Smooth muscle cell (in vitro differentiated cells): Measurements from ENCODE around the gene CACNB2. TPM values are rescaled to one million over a fixed set of nuclear protein-coding genes. Genes with fewer than 3 reads are reported as not detected.

Source experiments
- DNase-seq: peaks from one replicate; lab custom pipeline; 2025; ENCODE audit not compliant: unreplicated experiment; lab: John Stamatoyannopoulos, UW
- H2AFZ ChIP-seq: fragments of 200-600 bp; sonication (generic); 2 replicates; pipeline ENCODE4 v1.6.0; 2016; ENCODE audit warnings: antibody characterized with exemption, low read depth, mild to moderate bottlenecking
- H3F3A ChIP-seq: fragments of 200-600 bp; sonication (generic); 2 replicates; pipeline ENCODE4 v1.6.0; 2017; ENCODE audit warnings: antibody characterized with exemption, low read depth
- H3K27ac ChIP-seq: fragments of 200-600 bp; sonication (generic); 2 replicates; pipeline ENCODE4 v1.5.1; 2016; ENCODE audit warnings: low read depth, mild to moderate bottlenecking
- H3K27me3 ChIP-seq: fragments of 200-600 bp; sonication (generic); 2 replicates; pipeline ENCODE4 v1.6.1; 2016; ENCODE audit warnings: low read depth, mild to moderate bottlenecking
- H3K36me3 ChIP-seq: fragments of 200-600 bp; sonication (generic); 2 replicates; pipeline ENCODE4 v1.5.1; 2016; ENCODE audit warnings: low read depth
- H3K4me1 ChIP-seq: fragments of 200-600 bp; sonication (generic); 2 replicates; pipeline ENCODE4 v1.5.1; 2016; ENCODE audit warnings: low read depth
- H3K4me2 ChIP-seq: fragments of 200-600 bp; sonication (generic); 2 replicates; pipeline ENCODE4 v1.6.0; 2016; ENCODE audit warnings: mild to moderate bottlenecking
- H3K4me3 ChIP-seq: fragments of 200-600 bp; sonication (generic); 2 replicates; pipeline ENCODE4 v1.5.1; 2016; ENCODE audit warnings: mild to moderate bottlenecking
- H3K79me2 ChIP-seq: fragments of 200-600 bp; sonication (generic); 2 replicates; pipeline ENCODE4 v1.6.0; 2016; ENCODE audit warnings: low read depth, mild to moderate bottlenecking
- H3K9ac ChIP-seq: fragments of 200-600 bp; sonication (generic); 2 replicates; pipeline ENCODE4 v1.6.0; 2016; ENCODE audit warnings: low read depth
- H3K9me3 ChIP-seq: fragments of 200-600 bp; sonication (generic); replicated peaks from 2 replicates; pipeline ENCODE4 v1.5.1; 2016; ENCODE audit warnings: low read depth
- H4K20me1 ChIP-seq: fragments of 200-600 bp; sonication (generic); 2 replicates; pipeline ENCODE4 v1.6.0; 2016; ENCODE audit warnings: low read depth
- CTCF ChIP-seq: fragments of 200-600 bp; sonication (generic); IDR thresholded peaks from 2 replicates; pipeline ENCODE4 v1.5.1; 2017; ENCODE audit warnings: borderline replicate concordance, mild to moderate bottlenecking, antibody characterized with exemption; ENCODE audit not compliant: insufficient read depth, poor library complexity, severe bottlenecking
- WGBS: methylation state at CpG from one replicate; pipeline ENCODE4 v1.1.7; 2016; ENCODE audit warnings: low lambda C conversion rate; 5-methylcytosine and 5-hydroxymethylcytosine counted together
- polyA plus RNA-seq: library from polyadenylated mRNA; unstranded; fragments of >200 nt; fragmentation: Nextera tagmentation; extraction: Ambion mirVana; gene quantifications from 2 replicates; pipeline ENCODE4 v1.2.1, GENCODE V29; 2016
- total RNA-seq: library from RNA; depleted of rRNA; stranded (reverse); fragments of >200 nt; gene quantifications from 2 replicates; pipeline ENCODE4 v1.2.3, GENCODE V29; 2014

CACNB2 gene
- total and polyA plus RNA-seq, 2 experiments from 2014 or later = 0.04 to 1.1 TPM

DNA sequence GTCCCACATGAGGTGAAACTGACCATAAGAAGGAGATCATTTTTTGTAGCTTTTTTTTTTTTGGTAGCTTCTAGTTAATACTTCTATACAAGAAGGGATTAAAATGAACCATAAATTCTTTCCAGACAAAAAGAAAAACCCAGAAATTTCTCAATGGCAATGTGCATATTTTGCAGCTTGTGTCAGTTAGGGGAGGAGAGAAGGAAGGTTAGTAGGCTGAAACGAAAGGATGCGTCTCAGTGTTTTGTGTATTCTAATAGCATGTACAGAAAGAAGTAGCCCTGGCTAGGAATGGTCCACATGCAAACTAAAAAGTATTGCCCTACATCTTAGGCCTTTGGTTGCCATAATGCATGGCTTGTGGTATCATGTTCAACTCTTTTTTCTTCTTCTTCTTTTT lies 90.6 kb downstream of the CACNB2 start:
- TF ChIP-seq CTCF = no peak
- no peak overlapping the region for H2AFZ ChIP-seq
- no peak overlapping the region for H3K4me3 ChIP-seq
- no peak overlapping the region for H3K4me2 ChIP-seq
- WGBS = 89% methylated on average over 2 of the region's 2 CpGs
- H3F3A ChIP-seq = no peaks in the 10 kb centered on the region
- H3K9ac ChIP-seq = no peak overlapping the region
- no peaks in the 10 kb centered on the region for H3K79me2 ChIP-seq
- H3K27ac ChIP-seq = no peak overlapping the region
- DNase-seq = no peak
- no peaks in the 10 kb centered on the region for H3K27me3 ChIP-seq
- no peaks in the 10 kb centered on the region for H4K20me1 ChIP-seq
- no peaks in the 10 kb centered on the region for H3K9me3 ChIP-seq
- peaks cover 6% of the 10 kb centered on the region for H3K4me1 ChIP-seq
- H3K36me3 ChIP-seq = no peaks in the 10 kb centered on the region

- DNase-seq = no peak
- Histone ChIP-seq H2AFZ (no peak overlapping the region), H3K27ac (no peak overlapping the region), H3K4me2 (no peak overlapping the region), H3K9me3 (no peaks in the 10 kb centered on the region), H3F3A (no peaks in the 10 kb centered on the region), H3K79me2 (no peaks in the 10 kb centered on the region), H3K27me3 (no peaks in the 10 kb centered on the region), H3K4me3 (no peak overlapping the region), H3K36me3 (no peaks in the 10 kb centered on the region), H3K9ac (no peak overlapping the region), H3K4me1 (peaks cover 6% of the 10 kb centered on the region), H4K20me1 (no peaks in the 10 kb centered on the region)
- WGBS = 90% methylated on average over 2 of the region's 2 CpGs
- no peak for TF ChIP-seq CTCF
These were observed 91.3 kb downstream of the CACNB2 start for GRCh38 chr10:18231480-18231879.

GRCh38 chr10:18233775-18234174 lies 93.6 kb downstream of the CACNB2 start:
- Histone ChIP-seq H3K4me2 (no peak overlapping the region), H3K27me3 (no peaks in the 10 kb centered on the region), H3K27ac (no peak overlapping the region), H3K4me3 (no peak overlapping the region), H3K9me3 (no peaks in the 10 kb centered on the region), H3F3A (no peaks in the 10 kb centered on the region), H3K36me3 (no peaks in the 10 kb centered on the region), H4K20me1 (no peaks in the 10 kb centered on the region), H3K9ac (no peak overlapping the region), H3K4me1 (peaks cover 6% of the 10 kb centered on the region), H3K79me2 (no peaks in the 10 kb centered on the region), H2AFZ (no peak overlapping the region)
- no peak for DNase-seq
- 57% methylated on average over 8 of the region's 8 CpGs for WGBS
- TF ChIP-seq CTCF = no peak

DNA sequence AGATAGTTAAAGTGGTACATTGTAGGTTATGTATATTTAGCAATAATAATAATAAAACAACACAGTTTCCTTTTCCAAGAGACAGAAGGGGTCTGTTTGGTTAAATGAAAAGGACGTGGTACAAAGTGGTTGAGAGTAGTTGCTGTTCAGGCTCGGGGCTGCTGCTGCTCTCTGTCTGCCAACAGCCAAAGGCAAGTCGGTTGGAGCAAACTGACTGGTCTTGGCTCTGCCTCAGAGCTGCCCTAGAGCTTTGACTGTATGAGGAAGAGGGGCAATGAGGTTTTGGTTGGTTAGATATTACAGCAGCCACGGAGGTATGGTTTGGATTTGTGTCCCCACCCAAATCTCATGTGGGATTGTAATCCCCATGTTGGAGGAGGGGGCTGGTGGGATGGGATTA lies 95.3 kb downstream of the CACNB2 start:
- Histone ChIP-seq H3K36me3 (no peaks in the 10 kb centered on the region), H3K79me2 (no peaks in the 10 kb centered on the region), H3K9me3 (no peaks in the 10 kb centered on the region), H3F3A (no peaks in the 10 kb centered on the region), H3K4me3 (no peak overlapping the region), H3K9ac (no peak overlapping the region), H3K4me1 (peaks cover 6% of the 10 kb centered on the region), H4K20me1 (no peaks in the 10 kb centered on the region), H3K4me2 (no peak overlapping the region), H3K27ac (no peak overlapping the region), H3K27me3 (no peaks in the 10 kb centered on the region), H2AFZ (no peak overlapping the region)
- WGBS = 86% methylated on average over 4 of the region's 4 CpGs
- no peak for TF ChIP-seq CTCF
- no peak for DNase-seq
